Omental fat pad (tissue), 4 donors: ENCODE data around the gene GNL2. TPM values are rescaled to one million over a fixed set of nuclear protein-coding genes. Genes with fewer than 3 reads are reported as not detected.

Experiments
- ATAC-seq: fragments of 150-250 bp; one replicate; pipeline ENCODE4 v1.9.1; 2016; ENCODE audit warnings: mild to moderate bottlenecking, moderate library complexity; ENCODE audit not compliant: low FRiP score
- DNase-seq: peaks from one replicate; pipeline ENCODE4 v3.0.0-alpha.2; 2019; ENCODE audit warnings: low spot score
- total RNA-seq, 4 donors: library from RNA; depleted of rRNA; stranded (reverse); fragments of >200 nt; gene quantifications; one replicate each; pipeline ENCODE4 v1.1.0, GENCODE V29; 2016
- TF ChIP-seq, protein P1 (sequence below), 3 donors: fragments of 450-650 bp; IDR thresholded peaks; one replicate each; pipeline ENCODE4 v1.5.1; 2016 to 2017; ENCODE audit warnings: antibody characterized with exemption in 3 of 3, mild to moderate bottlenecking in 3 of 3, moderate library complexity in 2 of 3

Gene GNL2
- total RNA-seq, 4 donors from 2014 or later = 39.6 to 142 (median 48.1) TPM

DNA sequence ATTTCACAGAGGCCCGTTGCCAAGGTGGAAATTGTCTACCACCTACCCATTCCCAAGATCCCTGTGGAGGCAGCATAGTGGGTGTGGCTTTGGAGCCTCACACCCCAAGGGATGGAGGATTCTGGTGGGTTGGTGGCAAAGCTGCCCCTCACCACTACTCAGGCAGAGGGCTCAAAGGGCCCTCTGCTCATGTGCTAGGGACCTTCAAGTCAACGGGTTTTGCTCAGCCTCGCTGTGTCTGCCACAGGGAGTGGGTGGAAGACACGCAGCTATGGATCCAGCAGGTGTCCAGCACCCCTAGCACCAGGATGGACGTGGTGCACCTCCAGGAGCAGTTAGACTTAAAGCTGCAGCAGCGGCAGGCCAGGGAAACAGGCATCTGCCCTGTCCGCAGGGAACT, 36.7 kb downstream of the GNL2 start:
- TF ChIP-seq, protein P1, sequence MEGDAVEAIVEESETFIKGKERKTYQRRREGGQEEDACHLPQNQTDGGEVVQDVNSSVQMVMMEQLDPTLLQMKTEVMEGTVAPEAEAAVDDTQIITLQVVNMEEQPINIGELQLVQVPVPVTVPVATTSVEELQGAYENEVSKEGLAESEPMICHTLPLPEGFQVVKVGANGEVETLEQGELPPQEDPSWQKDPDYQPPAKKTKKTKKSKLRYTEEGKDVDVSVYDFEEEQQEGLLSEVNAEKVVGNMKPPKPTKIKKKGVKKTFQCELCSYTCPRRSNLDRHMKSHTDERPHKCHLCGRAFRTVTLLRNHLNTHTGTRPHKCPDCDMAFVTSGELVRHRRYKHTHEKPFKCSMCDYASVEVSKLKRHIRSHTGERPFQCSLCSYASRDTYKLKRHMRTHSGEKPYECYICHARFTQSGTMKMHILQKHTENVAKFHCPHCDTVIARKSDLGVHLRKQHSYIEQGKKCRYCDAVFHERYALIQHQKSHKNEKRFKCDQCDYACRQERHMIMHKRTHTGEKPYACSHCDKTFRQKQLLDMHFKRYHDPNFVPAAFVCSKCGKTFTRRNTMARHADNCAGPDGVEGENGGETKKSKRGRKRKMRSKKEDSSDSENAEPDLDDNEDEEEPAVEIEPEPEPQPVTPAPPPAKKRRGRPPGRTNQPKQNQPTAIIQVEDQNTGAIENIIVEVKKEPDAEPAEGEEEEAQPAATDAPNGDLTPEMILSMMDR (IDR thresholded peaks at IDR 0.05) = no peak
- DNase-seq (no peak), ATAC-seq (no peak)

DNA sequence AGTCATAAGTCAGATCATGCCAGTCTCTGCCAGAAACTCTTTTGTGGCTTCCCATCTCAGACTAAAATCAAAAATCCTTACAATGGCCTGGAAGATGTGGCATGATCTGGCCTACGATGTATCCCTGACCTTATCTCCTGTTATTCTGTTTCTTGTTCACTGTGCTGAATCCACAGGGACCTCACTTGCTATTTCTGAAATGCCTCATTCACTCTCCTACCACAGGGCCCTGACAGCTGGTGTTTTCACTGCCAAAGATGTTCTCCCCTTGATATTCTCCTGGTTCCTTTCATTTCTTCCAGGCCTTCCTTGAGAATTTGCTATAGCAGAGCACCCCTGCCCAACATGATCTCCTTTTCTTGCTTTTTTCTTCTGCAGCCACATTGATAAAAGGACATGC, 37.3 kb downstream of the GNL2 start:
- DNase-seq = no peak
- ATAC-seq = no peak
- TF ChIP-seq, protein P1 (IDR thresholded peaks at IDR 0.05) = no peak

DNA sequence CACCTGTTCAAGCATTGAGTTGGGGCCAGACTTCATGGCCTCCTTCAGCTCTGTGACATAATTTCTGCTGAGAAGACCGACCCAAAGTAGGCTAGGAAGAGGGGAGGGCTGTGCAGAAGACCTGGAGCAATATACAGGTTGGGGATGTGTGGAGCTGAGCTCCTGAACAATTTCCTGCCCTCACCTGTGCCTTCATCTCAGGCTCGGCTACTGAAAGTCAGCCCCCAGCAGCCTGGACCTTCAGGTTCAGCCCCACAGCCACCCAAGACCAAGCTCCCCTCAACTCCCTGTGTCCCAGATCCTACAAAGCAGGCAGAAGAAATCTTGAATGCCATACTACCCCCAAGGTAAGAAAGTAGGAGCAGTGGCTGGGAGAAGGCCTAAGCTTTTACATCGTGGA, 38.3 kb downstream of the GNL2 start:
- ATAC-seq (no peak), DNase-seq (no peak)
- TF ChIP-seq, protein P1 (IDR thresholded peaks at IDR 0.05) = no peak

DNA sequence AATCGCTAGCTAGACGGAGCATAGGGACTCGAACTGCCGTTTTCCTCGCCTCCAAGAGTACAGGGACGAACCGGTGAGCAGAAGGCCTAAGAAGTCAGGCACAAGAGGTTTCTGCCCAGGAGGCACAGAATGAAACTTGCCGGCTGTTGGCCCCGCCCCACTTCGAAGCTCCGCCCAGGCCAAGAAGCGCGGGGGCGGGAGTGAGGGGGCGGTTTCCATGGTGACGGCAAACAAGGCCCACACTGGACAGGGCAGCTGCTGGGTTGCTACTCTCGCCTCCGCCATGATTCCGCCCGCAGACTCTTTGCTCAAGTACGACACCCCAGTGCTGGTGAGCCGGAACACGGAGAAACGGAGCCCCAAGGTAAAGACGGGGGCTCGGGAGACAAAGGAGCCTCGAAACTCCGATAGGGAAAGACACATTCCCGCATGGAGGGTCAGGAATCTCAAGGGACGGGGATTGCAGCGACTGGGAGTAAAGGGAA, 39.0 kb downstream of the GNL2 start, which contains the start of gene DNALI1:
TSS of gene DNALI1 (plus strand) at position 229 of the 485 bp plus-strand sequence. CDS start at position 284, 55 bp downstream.
- TF ChIP-seq, protein P1 (IDR thresholded peaks at IDR 0.05) = no peak
- peak; percentile 75 for DNase-seq
- ATAC-seq = peak; percentile 87

DNA sequence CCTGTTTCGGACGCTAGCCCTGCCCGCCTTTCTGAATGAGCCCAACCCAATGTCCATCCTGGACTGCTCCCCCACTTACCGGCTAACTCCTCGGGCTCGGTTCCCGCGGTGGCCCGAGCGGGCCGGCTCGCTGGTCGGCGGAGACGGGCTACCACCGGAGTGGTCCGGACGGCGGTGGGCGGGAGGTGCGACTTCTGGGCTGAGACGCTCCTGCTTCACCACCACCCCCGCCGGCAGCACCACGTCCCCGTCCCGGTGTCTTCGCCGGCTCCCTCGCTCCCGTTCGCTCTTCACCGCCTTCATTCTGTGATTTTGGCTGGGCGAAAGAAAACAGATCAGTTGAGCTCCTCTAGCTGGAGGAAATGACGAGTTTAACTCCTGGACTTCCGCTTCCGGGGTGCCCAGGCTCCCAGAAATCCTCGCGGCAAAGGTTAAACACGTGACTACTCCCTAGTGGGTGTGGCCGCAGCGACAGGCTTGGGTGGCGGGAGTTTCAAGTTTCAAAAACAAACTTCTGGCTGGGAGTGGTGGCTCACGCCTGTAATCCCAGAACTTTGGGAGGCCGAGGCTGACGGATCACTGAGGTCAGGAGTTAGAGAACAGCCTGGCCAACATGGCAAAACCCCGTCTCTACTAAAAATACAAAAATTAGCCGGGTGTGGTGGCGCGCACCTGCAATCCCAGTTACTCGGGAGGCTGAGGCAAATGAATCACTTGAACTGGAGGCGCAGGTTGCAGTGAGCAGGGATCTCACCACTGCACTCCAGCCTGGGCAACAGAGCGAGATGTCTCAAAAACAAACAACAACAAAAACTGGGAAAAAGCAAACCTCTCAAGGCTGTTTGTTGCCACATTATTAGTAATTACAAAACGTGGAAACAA, 41.6 kb downstream of the GNL2 start, which contains the start of gene SNIP1:
TSS of gene SNIP1 (minus strand) at position 367 of the 882 bp plus-strand sequence. CDS start at position 303, 64 bp downstream.
- peak; percentile 73 for DNase-seq
- TF ChIP-seq, protein P1 (IDR thresholded peaks at IDR 0.05) = no peak

DNA sequence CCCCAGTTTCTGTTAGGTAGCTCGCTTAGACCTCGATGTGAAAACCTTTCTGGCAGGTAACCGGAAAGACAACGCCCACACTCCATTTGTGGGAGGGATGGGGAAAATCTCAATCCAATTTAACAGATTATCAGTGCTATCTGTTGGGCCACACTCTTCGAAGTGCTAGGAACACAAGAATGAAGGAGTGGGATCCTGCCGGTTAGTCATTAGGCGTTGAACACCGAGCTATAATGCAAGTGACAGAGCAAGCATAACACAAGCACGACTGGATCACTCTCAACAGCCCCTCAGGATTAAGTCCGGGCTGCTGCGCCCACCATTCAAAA, 42.2 kb downstream of the GNL2 start:
- TF ChIP-seq, protein P1 (IDR thresholded peaks at IDR 0.05) = no peak
- DNase-seq (no peak), ATAC-seq (peak; percentile 2)

More for the DNA sequence above, 41.6 kb downstream of the GNL2 start, which contains the start of gene SNIP1:
- peak; percentile 79 for ATAC-seq
